Measurements from ENCODE around the gene GALE. TPM values are rescaled to one million over a fixed set of nuclear protein-coding genes. Genes with fewer than 3 reads are reported as not detected.

Gene GALE
- total and polyA plus RNA-seq, 7 experiments from 2014 or later, result 8.1 to 21.4 (median 12.1) TPM

DNA sequence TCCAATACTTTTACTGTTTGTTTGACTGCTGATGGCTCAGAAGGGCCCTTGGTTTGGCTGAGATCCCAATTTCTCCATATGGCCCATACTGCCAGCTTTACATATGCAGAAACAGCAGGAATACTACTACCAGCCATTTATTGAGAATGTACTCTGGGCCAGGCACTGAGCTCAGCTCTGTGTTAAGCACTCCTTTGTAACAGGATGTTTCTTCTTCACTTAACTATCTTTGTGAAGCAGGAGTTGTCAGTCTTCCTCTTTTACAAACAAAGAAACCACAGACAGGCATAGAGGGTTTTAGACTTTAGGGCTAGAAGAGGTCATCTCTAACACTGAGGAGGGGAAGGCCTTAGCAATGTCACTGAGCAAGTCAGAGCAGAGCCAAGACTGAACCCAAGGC lies 16.4 kb upstream of the GALE start:
- ATAC-seq (no peak), DNase-seq (no peak)
- CTCF ChIA-PET, result interaction anchor here (1.0 to 1.5 kb wide), 2 partner anchors 8 to 10 kb away, joined by 3 to 4 read pairs; partner anchors contain the start of gene HMGCL
- Mint-ChIP-seq H3K27ac (no peak overlapping the region), H3K4me1 (peaks cover 0 to 6% (median 0%) of the 10 kb centered on the region in 7 donors), H3K27me3 (no peaks in the 10 kb centered on the region), H3K9me3 (no peaks in the 10 kb centered on the region), H3K36me3 (peaks cover 0 to 33% (median 10%) of the 10 kb centered on the region in 5 donors), H3K4me3 (no peak overlapping the region)
- Histone ChIP-seq H3K9me3 (ENCODE audit: control insufficient read depth in 2 of 3, low read length in 3 of 3) (no peaks in the 10 kb centered on the region), H3K36me3 (ENCODE audit: control insufficient read depth in 2 of 3, insufficient read depth in 3 of 3, low read length in 3 of 3) (peaks cover 0 to 56% (median 11%) of the 10 kb centered on the region in 3 experiments), H3K27me3 (ENCODE audit: control insufficient read depth in 2 of 2, insufficient read depth in 2 of 2, low read length in 2 of 2) (no peaks in the 10 kb centered on the region), H3K4me3 (ENCODE audit: low read length) (no peak overlapping the region), H3K27ac (ENCODE audit: low read depth, low read length) (no peak overlapping the region), H3K4me1 (ENCODE audit: control insufficient read depth in 2 of 2, insufficient read depth in 2 of 2, low read length in 2 of 2) (no peaks in the 10 kb centered on the region)
- POLR2A ChIA-PET, result interaction anchor here (0.8 to 1.2 kb wide), 3 partner anchors 8 to 142 kb away, joined by 3 to 4 read pairs (median 3); no protein-coding TSS in a partner anchor
- intact Hi-C loops (cut with micrococcal nuclease), result no loop called here

DNA sequence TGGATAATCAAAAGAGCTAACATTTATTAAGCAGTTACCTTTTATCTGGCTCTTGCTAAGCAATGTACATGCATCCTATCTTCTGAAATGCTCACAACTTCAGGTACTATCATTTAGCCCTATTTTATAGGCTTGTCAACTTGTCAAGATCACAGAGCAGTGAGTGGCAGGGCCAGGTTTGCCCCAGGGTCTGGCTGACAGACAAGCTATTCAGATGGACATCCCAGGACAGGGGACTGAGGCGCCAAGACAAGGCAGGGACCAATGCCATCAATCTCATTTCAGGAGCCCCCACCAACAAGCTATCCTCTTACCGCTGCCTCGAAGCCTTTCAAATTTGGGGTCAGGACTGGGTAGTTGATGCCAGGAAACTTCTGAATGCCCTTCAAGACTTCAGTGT lies 15.8 kb upstream of the GALE start:
- POLR2A ChIA-PET, result interaction anchor here (0.8 to 1.2 kb wide), 4 partner anchors 8 to 142 kb away, joined by 3 to 4 read pairs (median 3); no protein-coding TSS in a partner anchor
- CTCF ChIA-PET, result interaction anchor here (0.6 to 1.5 kb wide), 3 partner anchors 8 to 160 kb away, joined by 3 to 4 read pairs (median 3); partner anchors contain the start of gene HMGCL
- H3K27me3 Mint-ChIP-seq, result no peaks in the 10 kb centered on the region
- H3K27ac Mint-ChIP-seq, result no peak overlapping the region
- no peaks in the 10 kb centered on the region for H3K27me3 ChIP-seq (ENCODE audit: control insufficient read depth in 2 of 2, insufficient read depth in 2 of 2, low read length in 2 of 2)
- no peaks in the 10 kb centered on the region for H3K9me3 ChIP-seq (ENCODE audit: control insufficient read depth in 2 of 3, low read length in 3 of 3)
- peaks cover 0 to 35% (median 10%) of the 10 kb centered on the region in 5 donors for H3K36me3 Mint-ChIP-seq
- ATAC-seq, result no peak
- peaks cover 0 to 58% (median 11%) of the 10 kb centered on the region in 3 experiments for H3K36me3 ChIP-seq (ENCODE audit: control insufficient read depth in 2 of 3, insufficient read depth in 3 of 3, low read length in 3 of 3)
- H3K4me1 ChIP-seq (ENCODE audit: control insufficient read depth in 2 of 2, insufficient read depth in 2 of 2, low read length in 2 of 2), result no peaks in the 10 kb centered on the region
- intact Hi-C loops (cut with micrococcal nuclease), result no loop called here
- H3K4me3 ChIP-seq (ENCODE audit: low read length), result no peak overlapping the region
- H3K9me3 Mint-ChIP-seq, result no peaks in the 10 kb centered on the region
- H3K4me1 Mint-ChIP-seq, result peaks cover 0 to 6% (median 1%) of the 10 kb centered on the region in 7 donors
- H3K27ac ChIP-seq (ENCODE audit: low read depth, low read length), result no peak overlapping the region
- no peak overlapping the region for H3K4me3 Mint-ChIP-seq
- no peak for DNase-seq

DNA sequence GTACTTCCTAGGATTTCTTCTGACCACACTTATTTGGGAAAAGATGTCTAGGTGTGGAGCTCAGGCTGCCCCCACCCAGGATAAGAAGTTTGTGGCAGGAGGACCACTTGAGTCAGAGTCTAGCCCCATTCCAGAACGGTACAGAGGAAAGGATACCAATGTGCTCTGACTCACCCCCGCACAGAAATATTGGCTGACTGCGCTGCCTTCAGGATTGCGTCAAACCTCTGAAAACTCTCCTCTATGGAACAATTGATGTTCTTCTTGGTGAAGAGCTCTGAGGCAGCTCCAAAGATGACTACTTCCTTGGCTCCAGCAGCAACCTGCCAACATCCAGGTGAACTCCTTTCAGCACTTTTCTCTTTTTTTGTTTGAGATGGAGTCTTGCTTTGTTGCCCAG lies 13.5 kb upstream of the GALE start:
- ChIA-PET POLR2A (interaction anchor here (3.9 kb wide), 1 partner anchor 13 kb away, joined by 20 read pairs; the partner anchor contains the start of gene GALE), CTCF (no interaction called here)
- intact Hi-C loops (cut with micrococcal nuclease), result no loop called here
- Mint-ChIP-seq H3K27me3 (no peaks in the 10 kb centered on the region), H3K4me3 (no peak overlapping the region), H3K36me3 (peaks cover 0 to 29% (median 7%) of the 10 kb centered on the region in 5 donors), H3K27ac (peak overlapping the region in 1 of 9 donors; percentile 5), H3K9me3 (no peaks in the 10 kb centered on the region), H3K4me1 (peaks cover 10 to 18% (median 17%) of the 10 kb centered on the region in 7 donors)
- ATAC-seq (no peak), DNase-seq (no peak)
- Histone ChIP-seq H3K36me3 (ENCODE audit: control insufficient read depth in 2 of 3, insufficient read depth in 3 of 3, low read length in 3 of 3) (peaks cover 0 to 48% (median 11%) of the 10 kb centered on the region in 3 experiments), H3K9me3 (ENCODE audit: control insufficient read depth in 2 of 3, low read length in 3 of 3) (no peaks in the 10 kb centered on the region), H3K27ac (ENCODE audit: low read depth, low read length) (no peak overlapping the region), H3K27me3 (ENCODE audit: control insufficient read depth in 2 of 2, insufficient read depth in 2 of 2, low read length in 2 of 2) (no peaks in the 10 kb centered on the region), H3K4me1 (ENCODE audit: control insufficient read depth in 2 of 2, insufficient read depth in 2 of 2, low read length in 2 of 2) (peaks cover 0 to 10% of the 10 kb centered on the region in 2 donors), H3K4me3 (ENCODE audit: low read length) (no peak overlapping the region)

DNA sequence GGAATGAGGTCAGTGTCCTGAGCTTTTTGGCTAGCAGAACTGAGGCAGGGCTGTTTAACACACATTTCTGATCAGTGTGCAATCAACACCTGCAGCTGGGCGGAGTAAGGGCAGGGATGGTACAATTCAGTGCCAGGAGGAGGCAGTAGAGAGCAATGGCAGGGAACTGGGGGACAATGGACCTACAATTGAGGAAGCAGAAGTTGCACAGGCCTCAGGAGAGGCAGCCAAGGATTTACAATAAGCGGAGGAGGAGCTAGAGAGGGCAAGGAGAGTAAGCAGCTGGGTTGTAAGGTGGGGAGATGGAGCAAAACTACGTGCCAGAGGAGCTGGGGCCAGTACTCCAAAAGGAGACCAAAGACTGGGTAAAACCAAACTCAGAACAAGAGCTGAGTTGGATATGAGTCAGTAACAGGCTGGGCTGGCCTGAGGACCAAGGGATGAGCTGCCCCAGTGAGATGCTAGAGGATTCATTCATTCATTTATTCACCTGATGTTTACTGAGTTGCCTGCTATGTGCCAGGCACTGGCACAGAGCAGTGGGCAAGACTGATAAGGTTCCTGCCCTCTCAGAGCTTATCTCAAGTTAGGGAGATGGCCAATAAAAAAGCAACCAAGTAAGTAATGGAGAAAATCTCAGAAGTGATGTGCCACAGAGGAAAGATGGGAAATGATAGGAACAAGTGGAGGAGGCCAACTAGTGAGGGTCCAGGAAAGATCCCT lies 10.4 kb upstream of the GALE start:
- no peaks in the 10 kb centered on the region for H3K9me3 ChIP-seq (ENCODE audit: control insufficient read depth in 2 of 3, low read length in 3 of 3)
- H3K4me3 Mint-ChIP-seq, result no peak overlapping the region
- H3K4me1 ChIP-seq (ENCODE audit: control insufficient read depth in 2 of 2, insufficient read depth in 2 of 2, low read length in 2 of 2), result peaks cover 0 to 10% of the 10 kb centered on the region in 2 donors
- POLR2A ChIA-PET, result interaction anchor here (0.9 to 3.9 kb wide), 4 partner anchors 10 to 144 kb away, joined by 4 to 22 read pairs (median 12); partner anchors contain the start of genes GALE and HMGCL
- peaks cover 0 to 16% (median 2%) of the 10 kb centered on the region in 5 donors for H3K36me3 Mint-ChIP-seq
- no peak overlapping the region for H3K4me3 ChIP-seq (ENCODE audit: low read length)
- H3K27ac Mint-ChIP-seq, result peak overlapping the region in 6 of 9 donors; percentile 9 to 82 (median 60)
- H3K36me3 ChIP-seq (ENCODE audit: control insufficient read depth in 2 of 3, insufficient read depth in 3 of 3, low read length in 3 of 3), result peaks cover 0 to 36% (median 5%) of the 10 kb centered on the region in 3 experiments
- H3K9me3 Mint-ChIP-seq, result no peaks in the 10 kb centered on the region
- H3K27ac ChIP-seq (ENCODE audit: low read depth, low read length), result no peak overlapping the region
- peak; percentile 82 for ATAC-seq
- intact Hi-C loops (cut with micrococcal nuclease), result loop anchor here in 1 of 2 donors (1.0 kb wide), 1 partner anchor 106 kb away; no protein-coding TSS in a partner anchor
- CTCF ChIA-PET, result interaction anchor here (0.7 to 3.7 kb wide), 15 partner anchors 8 to 106 kb away, joined by 3 to 32 read pairs (median 4); partner anchors contain the start of genes CNR2, FUCA1, GALE and HMGCL
- H3K4me1 Mint-ChIP-seq, result peaks cover 15 to 21% (median 17%) of the 10 kb centered on the region in 7 donors
- DNase-seq, result peak in 8 of 9 donors; percentile 29 to 54 (median 50)
- H3K27me3 ChIP-seq (ENCODE audit: control insufficient read depth in 2 of 2, insufficient read depth in 2 of 2, low read length in 2 of 2), result no peaks in the 10 kb centered on the region
- no peaks in the 10 kb centered on the region for H3K27me3 Mint-ChIP-seq

DNA sequence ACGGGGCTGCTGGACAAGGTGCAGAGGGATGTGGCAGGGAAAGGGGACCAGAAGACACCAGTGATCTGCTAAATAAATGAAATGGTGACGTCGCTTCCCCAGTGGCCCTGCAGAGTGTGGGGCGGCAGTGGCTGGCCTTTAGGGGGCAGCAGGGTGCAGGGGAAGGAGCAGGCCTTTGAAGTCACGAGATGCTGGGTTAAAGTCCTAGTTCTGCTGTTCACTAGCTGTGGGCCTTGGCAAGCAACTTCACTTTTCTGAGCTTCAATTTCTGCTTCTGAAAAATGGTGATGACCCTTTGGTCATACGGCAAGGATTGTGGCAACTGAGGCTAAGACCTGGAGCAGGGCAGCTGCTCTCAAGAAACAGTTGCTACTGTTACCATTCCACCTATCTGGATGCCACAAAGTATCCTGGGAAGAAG lies 9.2 kb upstream of the GALE start:
- no peak overlapping the region for H3K4me3 ChIP-seq (ENCODE audit: low read length)
- DNase-seq (peak; percentile 71 to 84 (median 80)), ATAC-seq (peak; percentile 94)
- H3K27me3 Mint-ChIP-seq, result no peaks in the 10 kb centered on the region
- peaks cover 0 to 15% (median 4%) of the 10 kb centered on the region in 5 donors for H3K36me3 Mint-ChIP-seq
- POLR2A ChIA-PET, result interaction anchor here (0.6 to 2.3 kb wide), 7 partner anchors 9 to 691 kb away, joined by 3 to 22 read pairs (median 5); partner anchors contain the start of genes GALE and HMGCL
- no peaks in the 10 kb centered on the region for H3K9me3 ChIP-seq (ENCODE audit: control insufficient read depth in 2 of 3, low read length in 3 of 3)
- peaks cover 0 to 32% (median 5%) of the 10 kb centered on the region in 3 experiments for H3K36me3 ChIP-seq (ENCODE audit: control insufficient read depth in 2 of 3, insufficient read depth in 3 of 3, low read length in 3 of 3)
- peaks cover 0 to 10% of the 10 kb centered on the region in 2 donors for H3K4me1 ChIP-seq (ENCODE audit: control insufficient read depth in 2 of 2, insufficient read depth in 2 of 2, low read length in 2 of 2)
- no peaks in the 10 kb centered on the region for H3K9me3 Mint-ChIP-seq
- peaks cover 15 to 30% (median 17%) of the 10 kb centered on the region in 7 donors for H3K4me1 Mint-ChIP-seq
- CTCF ChIA-PET, result interaction anchor here (0.6 to 3.7 kb wide), 13 partner anchors 9 to 582 kb away, joined by 3 to 32 read pairs (median 4); partner anchors contain the start of gene FUCA1
- no peaks in the 10 kb centered on the region for H3K27me3 ChIP-seq (ENCODE audit: control insufficient read depth in 2 of 2, insufficient read depth in 2 of 2, low read length in 2 of 2)
- no peak overlapping the region for H3K4me3 Mint-ChIP-seq
- H3K27ac ChIP-seq (ENCODE audit: low read depth, low read length), result no peak overlapping the region
- intact Hi-C loops (cut with micrococcal nuclease), result loop anchor here (1.0 to 2.0 kb wide), 8 partner anchors 15 to 108 kb away; partner anchors contain the start of genes FUCA1 (in 2 of the 2) and HMGCL (in 2 of the 2)
- H3K27ac Mint-ChIP-seq, result peak overlapping the region in 4 of 9 donors; percentile 46 to 79 (median 64)

DNA sequence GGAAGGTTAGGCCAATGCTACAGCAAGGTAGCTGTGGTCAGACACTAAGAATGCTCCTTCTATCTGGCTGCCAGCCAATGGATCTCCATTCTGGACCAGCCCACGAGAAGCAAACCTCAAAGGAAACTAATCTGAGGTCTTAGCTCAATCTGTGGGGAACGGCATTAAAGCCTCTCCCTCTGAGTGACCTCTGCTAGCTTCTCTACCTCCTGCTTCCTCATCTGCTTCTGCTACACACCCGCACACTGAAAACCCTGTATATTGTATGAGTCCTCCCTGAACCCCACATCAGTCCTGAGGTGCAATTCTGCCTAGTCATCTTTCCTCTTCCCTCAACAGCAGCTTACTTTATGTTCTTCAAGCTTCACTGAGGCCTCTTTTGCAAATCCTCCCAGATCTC lies 6.9 kb upstream of the GALE start:
- ChIA-PET CTCF (interaction anchor here (0.9 to 1.6 kb wide), 3 partner anchors 10 to 109 kb away, joined by 3 to 9 read pairs (median 4); no protein-coding TSS in a partner anchor), POLR2A (no interaction called here)
- H3K27me3 ChIP-seq (ENCODE audit: control insufficient read depth in 2 of 2, insufficient read depth in 2 of 2, low read length in 2 of 2), result no peaks in the 10 kb centered on the region
- H3K4me1 ChIP-seq (ENCODE audit: control insufficient read depth in 2 of 2, insufficient read depth in 2 of 2, low read length in 2 of 2), result peaks cover 0 to 10% of the 10 kb centered on the region in 2 donors
- intact Hi-C loops (cut with micrococcal nuclease), result no loop called here
- H3K4me1 Mint-ChIP-seq, result peaks cover 15 to 29% (median 18%) of the 10 kb centered on the region in 7 donors
- H3K4me3 Mint-ChIP-seq, result no peak overlapping the region
- peak; percentile 56 for ATAC-seq
- DNase-seq, result no peak
- no peaks in the 10 kb centered on the region for H3K27me3 Mint-ChIP-seq
- peaks cover 0 to 22% (median 2%) of the 10 kb centered on the region in 5 donors for H3K36me3 Mint-ChIP-seq
- no peak overlapping the region for H3K27ac ChIP-seq (ENCODE audit: low read depth, low read length)
- no peak overlapping the region for H3K4me3 ChIP-seq (ENCODE audit: low read length)
- H3K27ac Mint-ChIP-seq, result peak overlapping the region in 3 of 9 donors; percentile 32 to 84 (median 70)
- peaks cover 0 to 27% (median 0%) of the 10 kb centered on the region in 3 experiments for H3K36me3 ChIP-seq (ENCODE audit: control insufficient read depth in 2 of 3, insufficient read depth in 3 of 3, low read length in 3 of 3)
- no peaks in the 10 kb centered on the region for H3K9me3 ChIP-seq (ENCODE audit: control insufficient read depth in 2 of 3, low read length in 3 of 3)
- H3K9me3 Mint-ChIP-seq, result no peaks in the 10 kb centered on the region

Data from naive thymus-derived CD4-positive, alpha-beta T cell (primary cell).